Measurements from ENCODE around the gene SKA3.

GRCh38 chr13:21225082-21225481, 48.7 kb upstream of the SKA3 start:
- TF ChIP-seq POLR2AphosphoS5 (IDR thresholded peaks at IDR 0.05) (no peak), CTCF (IDR thresholded peaks at IDR 0.05) (no peak)

Measured in sigmoid colon (tissue), 4 donors.